SK-N-SH (cell line): ENCODE measurements around the gene RCOR3. TPM values are rescaled to one million over a fixed set of nuclear protein-coding genes. Genes with fewer than 3 reads are reported as not detected.

Experiments
- CTCF ChIA-PET: fragments of 300-600, 350-600 bp; formaldehyde crosslinking; extraction: SDS; loops from one replicate; lab custom pipeline; 2021; lab: Yijun Ruan, JAX
- POLR2A ChIA-PET: fragments of 350-600 bp; sonication (Branson Sonifier 250); formaldehyde crosslinking; extraction: SDS; loops from one replicate; lab custom pipeline; 2020; ENCODE audit warnings: antibody characterized with exemption, inconsistent platforms; lab: Yijun Ruan, JAX
- DNase-seq: peaks from one replicate; pipeline ENCODE4 v3.0.0; 2012
- H2AFZ ChIP-seq: fragments of 200-600 bp; sonication (generic); 2 replicates; pipeline ENCODE4 v1.8.1; 2016; ENCODE audit warnings: antibody characterized with exemption, mild to moderate bottlenecking, low read depth
- H3F3A ChIP-seq: fragments of 200-600 bp; sonication (generic); replicated peaks from 2 replicates; pipeline ENCODE3; 2016; ENCODE audit warnings: antibody characterized with exemption, mild to moderate bottlenecking; ENCODE audit not compliant: insufficient read depth
- H3K27ac ChIP-seq, 2 experiments: fragments of 200-500 bp in 1 of 2; fragments of 200-600 bp in 1 of 2; sonication (Bioruptor generic) in 1 of 2; sonication (generic), shearing (Covaris generic) in 1 of 2; 2 replicates each; pipeline versions ENCODE4 v1.5.1 to v1.6.1; 2014 to 2016; ENCODE audit warnings: low read depth in 2 of 2, inconsistent platforms in 1 of 2, low read length in 1 of 2, mild to moderate bottlenecking in 1 of 2, mixed read lengths in 1 of 2
- H3K27me3 ChIP-seq: fragments of 200-600 bp; sonication (generic), shearing (Covaris generic); 2 replicates; pipeline ENCODE4 v1.6.1; 2016; ENCODE audit warnings: mixed run types; ENCODE audit not compliant: insufficient read depth
- H3K36me3 ChIP-seq, 2 experiments: fragments of 200-500 bp in 1 of 2; fragments of 200-600 bp in 1 of 2; sonication (Bioruptor generic) in 1 of 2; sonication (generic) in 1 of 2; replicated peaks in 1 of 2; 2 replicates each; pipeline versions ENCODE3 to v1.5.1; 2014 to 2016; ENCODE audit warnings: low read length in 1 of 2, mild to moderate bottlenecking in 1 of 2; ENCODE audit not compliant: insufficient read depth in 2 of 2, control insufficient read depth in 1 of 2
- H3K4me1 ChIP-seq, 2 experiments: fragments of 200-500 bp in 1 of 2; fragments of 200-600 bp in 1 of 2; sonication (Bioruptor generic) in 1 of 2; sonication (generic), shearing (Covaris generic) in 1 of 2; 2 replicates each; pipeline versions ENCODE4 v1.5.1 to v1.6.1; 2014 to 2016; ENCODE audit warnings: low read depth in 1 of 2, low read length in 1 of 2, mixed run types in 1 of 2; ENCODE audit not compliant: insufficient read depth in 2 of 2, control insufficient read depth in 1 of 2
- H3K4me2 ChIP-seq: fragments of 200-600 bp; sonication (generic), shearing (Covaris generic); 2 replicates; pipeline ENCODE4 v1.6.1; 2017; ENCODE audit warnings: mixed run types
- H3K4me3 ChIP-seq, 2 experiments: fragments of 200-500 bp in 1 of 2; fragments of 200-600 bp in 1 of 2; sonication (Bioruptor generic) in 1 of 2; sonication (generic), shearing (Covaris generic) in 1 of 2; 2 replicates each; pipeline versions ENCODE4 v1.5.1 to v1.8.1; 2014 to 2016; ENCODE audit warnings: low read depth in 2 of 2, inconsistent platforms in 1 of 2, low read length in 1 of 2, mild to moderate bottlenecking in 1 of 2, mixed read lengths in 1 of 2, moderate library complexity in 1 of 2
- H3K79me2 ChIP-seq: fragments of 200-600 bp; sonication (generic); 2 replicates; pipeline ENCODE4 v1.8.1; 2017; ENCODE audit warnings: mild to moderate bottlenecking; ENCODE audit not compliant: insufficient read depth
- H3K9ac ChIP-seq: fragments of 200-600 bp; sonication (generic); 2 replicates; pipeline ENCODE4 v1.6.1; 2017; ENCODE audit warnings: mixed run types
- H3K9me2 ChIP-seq: fragments of 200-600 bp; sonication (generic); 2 replicates; pipeline ENCODE4 v1.6.1; 2017; ENCODE audit warnings: mixed run types
- H3K9me3 ChIP-seq: fragments of 200-600 bp; sonication (generic); 2 replicates; pipeline ENCODE4 v1.6.1; 2017; ENCODE audit warnings: mixed run types, mild to moderate bottlenecking, moderate library complexity
- H4K20me1 ChIP-seq: fragments of 200-600 bp; sonication (generic); 2 replicates; pipeline ENCODE4 v1.6.1; 2017; ENCODE audit warnings: mild to moderate bottlenecking, mixed run types; ENCODE audit not compliant: insufficient read depth
- CHD2 ChIP-seq: fragments of 150-350 bp; IDR thresholded peaks from 2 replicates; pipeline ENCODE4 v1.6.1; 2018; ENCODE audit warnings: low read length; ENCODE audit not compliant: partially characterized antibody
- EP300 ChIP-seq, 2 experiments: IDR thresholded peaks; 2 replicates each; pipeline versions ENCODE4 v1.4.0 to v1.6.1; 2012; ENCODE audit warnings: borderline replicate concordance in 1 of 2, low read depth in 1 of 2, low read length in 1 of 2
- FOSL2 ChIP-seq: IDR thresholded peaks from 2 replicates; pipeline ENCODE4 v1.4.0; 2012; ENCODE audit warnings: low read depth, mild to moderate bottlenecking, moderate library complexity, borderline replicate concordance
- GABPA ChIP-seq: IDR thresholded peaks from 2 replicates; pipeline ENCODE4 v1.4.0; 2012; ENCODE audit warnings: low read depth, mild to moderate bottlenecking
- GATA2 ChIP-seq: sonication (generic); formaldehyde crosslinking; IDR thresholded peaks from 2 replicates; pipeline ENCODE4 v1.5.0; 2020; ENCODE audit warnings: mild to moderate bottlenecking, missing genetic modification reagents
- JUND ChIP-seq: IDR thresholded peaks from 2 replicates; pipeline ENCODE4 v1.4.0; 2012
- MEF2A ChIP-seq: IDR thresholded peaks from 2 replicates; pipeline ENCODE4 v1.4.0; 2012; ENCODE audit warnings: low read depth, borderline replicate concordance
- NFIC ChIP-seq: IDR thresholded peaks from 2 replicates; pipeline ENCODE4 v1.4.0; 2012; ENCODE audit warnings: borderline replicate concordance
- NRF1 ChIP-seq: IDR thresholded peaks from 2 replicates; pipeline ENCODE4 v1.6.1; 2012; ENCODE audit warnings: low read depth, mild to moderate bottlenecking, low read length
- POLR2AphosphoS5 ChIP-seq: IDR thresholded peaks from 2 replicates; pipeline ENCODE4 v1.6.1; 2012; ENCODE audit warnings: low read depth, low read length
- RAD21 ChIP-seq: IDR thresholded peaks from 2 replicates; pipeline ENCODE4 v1.6.1; 2012; ENCODE audit warnings: mild to moderate bottlenecking, low read length
- RFX5 ChIP-seq: IDR thresholded peaks from 2 replicates; pipeline ENCODE4 v1.6.1; 2012; ENCODE audit warnings: mild to moderate bottlenecking, improper control_type of control experiment, low read length
- TEAD4 ChIP-seq: IDR thresholded peaks from 2 replicates; pipeline ENCODE4 v1.4.0; 2012; ENCODE audit warnings: mild to moderate bottlenecking, borderline replicate concordance; ENCODE audit not compliant: insufficient read depth
- YY1 ChIP-seq: IDR thresholded peaks from 2 replicates; pipeline ENCODE4 v1.4.0; 2012; ENCODE audit warnings: low read depth, mild to moderate bottlenecking
- WGBS: methylation state at CpG from one replicate; pipeline ENCODE4 v1.1.6; 2017; ENCODE audit warnings: low lambda C conversion rate; 5-methylcytosine and 5-hydroxymethylcytosine counted together
- polyA plus RNA-seq, 3 experiments: library from polyadenylated mRNA; depleted of rRNA; stranded (reverse); fragments of >200 nt; gene quantifications; 2 replicates each; pipeline ENCODE4 v1.2.3, GENCODE V29; 2012
- TF ChIP-seq, protein P1 (sequence below): fragments of 150-350 bp; IDR thresholded peaks from 2 replicates; pipeline ENCODE4 v1.6.1; 2017; ENCODE audit warnings: antibody characterized with exemption, low read length, low read depth, borderline replicate concordance
- TF ChIP-seq, protein P2 (sequence below): IDR thresholded peaks from 2 replicates; pipeline ENCODE4 v1.4.0; 2012; ENCODE audit warnings: low read depth, borderline replicate concordance
- TF ChIP-seq, protein P3 (sequence below): fragments of 200-600 bp; sonication (generic); IDR thresholded peaks from 2 replicates; pipeline ENCODE4 v1.6.1; 2017; ENCODE audit warnings: antibody characterized with exemption, mild to moderate bottlenecking, moderate library complexity
- TF ChIP-seq, protein P4 (sequence below): IDR thresholded peaks from 2 replicates; pipeline ENCODE4 v1.4.0; 2012; ENCODE audit warnings: low read depth, borderline replicate concordance

Gene RCOR3
- polyA plus RNA-seq, 1 of the 3 experiments (the other 2 are of a cell fraction) = 18.7 TPM

DNA sequence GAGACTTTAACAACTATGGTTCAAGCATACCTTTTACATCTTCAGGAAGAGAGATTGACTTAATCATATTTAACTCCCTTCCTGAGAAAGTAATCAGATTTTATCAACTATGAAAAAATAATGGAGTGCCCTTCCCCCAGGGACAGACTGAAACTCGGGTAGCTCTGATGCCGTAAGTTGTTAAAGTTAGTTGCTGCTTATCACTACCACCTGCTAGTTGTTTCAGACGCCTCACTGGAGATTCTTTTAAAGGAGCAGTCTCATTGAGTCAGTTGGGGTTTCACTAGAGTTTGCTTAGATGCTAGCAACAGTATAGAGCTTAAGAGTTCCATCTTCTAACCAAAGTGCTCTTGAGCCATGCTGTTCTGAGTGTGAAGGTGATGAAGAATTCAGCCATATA, 50.5 kb downstream of the RCOR3 start:
- POLR2A ChIA-PET = no interaction called here
- no peak overlapping the region for H3K4me3 ChIP-seq

DNA sequence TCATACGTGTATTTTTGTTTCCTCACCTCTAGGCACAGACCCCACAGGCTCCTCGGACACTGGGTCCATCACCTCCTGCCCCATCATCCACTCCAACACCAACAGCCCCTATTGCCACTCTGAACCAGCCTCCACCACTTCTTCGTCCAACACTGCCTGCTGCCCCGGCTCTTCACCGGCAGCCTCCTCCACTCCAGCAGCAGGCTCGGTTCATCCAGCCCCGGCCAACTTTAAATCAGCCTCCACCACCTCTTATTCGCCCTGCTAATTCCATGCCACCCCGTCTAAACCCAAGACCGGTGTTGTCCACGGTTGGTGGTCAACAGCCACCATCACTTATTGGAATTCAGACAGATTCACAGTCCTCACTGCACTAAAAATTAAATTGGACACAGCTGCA, 54.2 kb downstream of the RCOR3 start:
- H3K4me2 ChIP-seq = no peak overlapping the region
- CTCF ChIA-PET = interaction anchor here (0.7 to 2.6 kb wide), 4 partner anchors 10 to 372 kb away, joined by 3 to 12 read pairs (median 6); no protein-coding TSS in a partner anchor
- H3K9ac ChIP-seq = no peak overlapping the region
- H3K4me1 ChIP-seq = no peaks in the 10 kb centered on the region
- H3K4me3 ChIP-seq = no peak overlapping the region
- H2AFZ ChIP-seq = no peak overlapping the region
- no peak overlapping the region for H3K27ac ChIP-seq
- POLR2A ChIA-PET = no interaction called here
- DNase-seq = no peak
- WGBS = 97% methylated on average over 11 of the region's 11 CpGs
- no peaks in the 10 kb centered on the region for H3K27me3 ChIP-seq
- no peaks in the 10 kb centered on the region for H3K9me2 ChIP-seq
- H3K9me3 ChIP-seq = no peaks in the 10 kb centered on the region
- peaks cover 51 to 75% of the 10 kb centered on the region in 2 experiments for H3K36me3 ChIP-seq
- no peaks in the 10 kb centered on the region for H3K79me2 ChIP-seq
- no peaks in the 10 kb centered on the region for H4K20me1 ChIP-seq
- no peaks in the 10 kb centered on the region for H3F3A ChIP-seq
- TF ChIP-seq, protein P1, sequence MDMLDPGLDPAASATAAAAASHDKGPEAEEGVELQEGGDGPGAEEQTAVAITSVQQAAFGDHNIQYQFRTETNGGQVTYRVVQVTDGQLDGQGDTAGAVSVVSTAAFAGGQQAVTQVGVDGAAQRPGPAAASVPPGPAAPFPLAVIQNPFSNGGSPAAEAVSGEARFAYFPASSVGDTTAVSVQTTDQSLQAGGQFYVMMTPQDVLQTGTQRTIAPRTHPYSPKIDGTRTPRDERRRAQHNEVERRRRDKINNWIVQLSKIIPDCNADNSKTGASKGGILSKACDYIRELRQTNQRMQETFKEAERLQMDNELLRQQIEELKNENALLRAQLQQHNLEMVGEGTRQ = no peak
- TF ChIP-seq EP300 (IDR thresholded peaks at IDR 0.05; ENCODE audit: borderline replicate concordance in 1 of 2, low read depth in 1 of 2, low read length in 1 of 2) (no peak), NFIC (no peak), GABPA (no peak), NRF1 (no peak), YY1 (no peak), CHD2 (no peak), TEAD4 (no peak), FOSL2 (no peak), RFX5 (no peak), JUND (no peak)
- TF ChIP-seq, protein P2, sequence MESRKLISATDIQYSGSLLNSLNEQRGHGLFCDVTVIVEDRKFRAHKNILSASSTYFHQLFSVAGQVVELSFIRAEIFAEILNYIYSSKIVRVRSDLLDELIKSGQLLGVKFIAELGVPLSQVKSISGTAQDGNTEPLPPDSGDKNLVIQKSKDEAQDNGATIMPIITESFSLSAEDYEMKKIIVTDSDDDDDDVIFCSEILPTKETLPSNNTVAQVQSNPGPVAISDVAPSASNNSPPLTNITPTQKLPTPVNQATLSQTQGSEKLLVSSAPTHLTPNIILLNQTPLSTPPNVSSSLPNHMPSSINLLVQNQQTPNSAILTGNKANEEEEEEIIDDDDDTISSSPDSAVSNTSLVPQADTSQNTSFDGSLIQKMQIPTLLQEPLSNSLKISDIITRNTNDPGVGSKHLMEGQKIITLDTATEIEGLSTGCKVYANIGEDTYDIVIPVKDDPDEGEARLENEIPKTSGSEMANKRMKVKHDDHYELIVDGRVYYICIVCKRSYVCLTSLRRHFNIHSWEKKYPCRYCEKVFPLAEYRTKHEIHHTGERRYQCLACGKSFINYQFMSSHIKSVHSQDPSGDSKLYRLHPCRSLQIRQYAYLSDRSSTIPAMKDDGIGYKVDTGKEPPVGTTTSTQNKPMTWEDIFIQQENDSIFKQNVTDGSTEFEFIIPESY = no peak
- TF ChIP-seq, protein P3, sequence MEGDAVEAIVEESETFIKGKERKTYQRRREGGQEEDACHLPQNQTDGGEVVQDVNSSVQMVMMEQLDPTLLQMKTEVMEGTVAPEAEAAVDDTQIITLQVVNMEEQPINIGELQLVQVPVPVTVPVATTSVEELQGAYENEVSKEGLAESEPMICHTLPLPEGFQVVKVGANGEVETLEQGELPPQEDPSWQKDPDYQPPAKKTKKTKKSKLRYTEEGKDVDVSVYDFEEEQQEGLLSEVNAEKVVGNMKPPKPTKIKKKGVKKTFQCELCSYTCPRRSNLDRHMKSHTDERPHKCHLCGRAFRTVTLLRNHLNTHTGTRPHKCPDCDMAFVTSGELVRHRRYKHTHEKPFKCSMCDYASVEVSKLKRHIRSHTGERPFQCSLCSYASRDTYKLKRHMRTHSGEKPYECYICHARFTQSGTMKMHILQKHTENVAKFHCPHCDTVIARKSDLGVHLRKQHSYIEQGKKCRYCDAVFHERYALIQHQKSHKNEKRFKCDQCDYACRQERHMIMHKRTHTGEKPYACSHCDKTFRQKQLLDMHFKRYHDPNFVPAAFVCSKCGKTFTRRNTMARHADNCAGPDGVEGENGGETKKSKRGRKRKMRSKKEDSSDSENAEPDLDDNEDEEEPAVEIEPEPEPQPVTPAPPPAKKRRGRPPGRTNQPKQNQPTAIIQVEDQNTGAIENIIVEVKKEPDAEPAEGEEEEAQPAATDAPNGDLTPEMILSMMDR = no peak

More for the DNA sequence above, 50.5 kb downstream of the RCOR3 start:
- Histone ChIP-seq H3K9ac (no peak overlapping the region), H3K9me2 (no peaks in the 10 kb centered on the region), H3K36me3 (peaks cover 52 to 85% of the 10 kb centered on the region in 2 experiments), H3K4me2 (no peak overlapping the region), H3K79me2 (0 out of 2 replicates have a peak, but pooled peaks cover 3% of the 10 kb centered on the region), H3K27ac (no peak overlapping the region), H4K20me1 (no peaks in the 10 kb centered on the region), H2AFZ (no peak overlapping the region), H3F3A (peaks cover 10% of the 10 kb centered on the region), H3K27me3 (no peaks in the 10 kb centered on the region), H3K9me3 (no peaks in the 10 kb centered on the region), H3K4me1 (peaks cover 0 to 7% of the 10 kb centered on the region in 2 experiments; a peak in 1 of 4 replicates)
- no peak for DNase-seq
- TF ChIP-seq RAD21 (no peak), MEF2A (no peak), CHD2 (no peak), POLR2AphosphoS5 (no peak), FOSL2 (no peak), GATA2 (CRISPR knock-in tag) (no peak)
- TF ChIP-seq, protein P1 = no peak
- TF ChIP-seq, protein P4, sequence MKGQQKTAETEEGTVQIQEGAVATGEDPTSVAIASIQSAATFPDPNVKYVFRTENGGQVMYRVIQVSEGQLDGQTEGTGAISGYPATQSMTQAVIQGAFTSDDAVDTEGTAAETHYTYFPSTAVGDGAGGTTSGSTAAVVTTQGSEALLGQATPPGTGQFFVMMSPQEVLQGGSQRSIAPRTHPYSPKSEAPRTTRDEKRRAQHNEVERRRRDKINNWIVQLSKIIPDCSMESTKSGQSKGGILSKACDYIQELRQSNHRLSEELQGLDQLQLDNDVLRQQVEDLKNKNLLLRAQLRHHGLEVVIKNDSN = no peak
- WGBS = 92% methylated on average over 3 of the region's 3 CpGs
- CTCF ChIA-PET = interaction anchor here (3.7 kb wide), 1 partner anchor 14 kb away, joined by 20 read pairs; no protein-coding TSS in a partner anchor
